ENCODE measurements around the gene GALNS.

The GALNS gene

DNA sequence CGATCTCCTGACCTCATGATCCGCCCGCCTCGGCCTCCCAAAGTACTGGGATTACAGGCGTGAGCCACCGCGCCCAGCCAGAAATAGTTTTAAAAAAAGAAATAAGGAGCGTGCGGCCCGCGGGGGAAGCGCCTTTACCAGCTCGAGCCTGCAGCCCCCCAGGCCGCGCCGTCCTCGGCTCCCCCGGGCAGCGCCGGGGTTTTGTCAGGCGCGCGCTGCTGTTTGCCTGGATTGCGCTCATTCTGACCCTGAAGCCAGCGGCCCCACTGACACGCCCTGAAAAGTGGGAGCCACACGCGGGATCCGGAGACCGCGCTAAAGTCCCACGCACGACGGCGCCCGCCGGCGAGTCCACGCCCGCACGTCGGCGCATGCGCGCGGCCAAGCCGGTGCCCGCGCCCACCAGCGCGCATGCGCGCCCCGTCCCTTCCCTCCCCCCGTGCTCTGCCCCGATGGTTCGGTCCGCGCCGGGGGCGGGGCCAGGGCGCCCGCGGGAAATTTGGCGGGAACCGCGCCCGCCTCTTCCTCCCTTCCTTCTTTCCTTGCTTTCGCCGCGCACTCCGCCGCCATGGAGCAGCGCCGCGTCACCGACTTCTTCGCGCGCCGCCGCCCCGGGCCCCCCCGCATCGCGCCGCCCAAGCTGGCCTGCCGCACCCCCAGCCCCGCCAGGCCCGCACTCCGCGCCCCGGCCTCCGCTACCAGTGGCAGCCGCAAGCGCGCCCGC, 53.3 kb downstream of the GALNS start, which contains the start of gene CDT1:
CDT1 (plus strand) TSS at position 526 of the 724 bp plus-strand sequence; CDS start at position 569, 43 bp downstream.
- peaks cover 55% of the 10 kb centered on the region for H3K4me1 ChIP-seq (ENCODE audit: insufficient read depth, low read length, severe bottlenecking)
- no peaks in the 10 kb centered on the region for H3K79me2 ChIP-seq (ENCODE audit: insufficient read depth, low read length)
- H2AFZ ChIP-seq (ENCODE audit: low read length): no peak within 1 kb of the TSS

DNA sequence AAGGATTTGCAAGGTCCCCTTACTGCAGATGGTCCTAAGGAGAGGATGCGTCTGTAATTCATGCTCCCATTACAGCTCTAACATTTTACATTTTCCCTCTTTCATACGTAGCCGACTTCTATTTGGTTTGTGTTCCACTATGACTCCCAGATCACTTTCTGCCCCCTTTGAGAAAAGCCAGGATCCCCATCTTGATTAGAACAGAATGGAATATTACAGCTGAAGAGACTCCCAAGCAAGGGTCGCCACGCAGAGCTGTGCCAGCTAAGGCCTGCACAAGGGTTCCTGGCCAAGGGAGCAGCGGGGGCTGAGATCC, 56.5 kb downstream of the GALNS start:
- H3K27me3 ChIP-seq (ENCODE audit: insufficient read depth, low read length): no peaks in the 10 kb centered on the region
- TF ChIP-seq, protein P1, sequence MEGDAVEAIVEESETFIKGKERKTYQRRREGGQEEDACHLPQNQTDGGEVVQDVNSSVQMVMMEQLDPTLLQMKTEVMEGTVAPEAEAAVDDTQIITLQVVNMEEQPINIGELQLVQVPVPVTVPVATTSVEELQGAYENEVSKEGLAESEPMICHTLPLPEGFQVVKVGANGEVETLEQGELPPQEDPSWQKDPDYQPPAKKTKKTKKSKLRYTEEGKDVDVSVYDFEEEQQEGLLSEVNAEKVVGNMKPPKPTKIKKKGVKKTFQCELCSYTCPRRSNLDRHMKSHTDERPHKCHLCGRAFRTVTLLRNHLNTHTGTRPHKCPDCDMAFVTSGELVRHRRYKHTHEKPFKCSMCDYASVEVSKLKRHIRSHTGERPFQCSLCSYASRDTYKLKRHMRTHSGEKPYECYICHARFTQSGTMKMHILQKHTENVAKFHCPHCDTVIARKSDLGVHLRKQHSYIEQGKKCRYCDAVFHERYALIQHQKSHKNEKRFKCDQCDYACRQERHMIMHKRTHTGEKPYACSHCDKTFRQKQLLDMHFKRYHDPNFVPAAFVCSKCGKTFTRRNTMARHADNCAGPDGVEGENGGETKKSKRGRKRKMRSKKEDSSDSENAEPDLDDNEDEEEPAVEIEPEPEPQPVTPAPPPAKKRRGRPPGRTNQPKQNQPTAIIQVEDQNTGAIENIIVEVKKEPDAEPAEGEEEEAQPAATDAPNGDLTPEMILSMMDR (IDR thresholded peaks at IDR 0.05; ENCODE audit: low read length): no peak
- TF ChIP-seq EZH2 (IDR thresholded peaks at IDR 0.05; ENCODE audit: borderline replicate concordance, low read length): no peak
- H3K27ac ChIP-seq (ENCODE audit: low read depth, low read length, poor library complexity, severe bottlenecking): peak overlapping the region; percentile 91
- H4K20me1 ChIP-seq (ENCODE audit: insufficient read depth, low read length): no peaks in the 10 kb centered on the region
- no peaks in the 10 kb centered on the region for H3F3A ChIP-seq (ENCODE audit: insufficient read depth, low read length)
- no peak overlapping the region for H2AFZ ChIP-seq (ENCODE audit: low read length)
- H3K36me3 ChIP-seq (ENCODE audit: insufficient read depth, low read length): peaks cover 12% of the 10 kb centered on the region
- H3K79me2 ChIP-seq (ENCODE audit: insufficient read depth, low read length): no peaks in the 10 kb centered on the region
- no peaks in the 10 kb centered on the region for H3K9me3 ChIP-seq (ENCODE audit: low read length)
- no peak overlapping the region for H3K4me3 ChIP-seq (ENCODE audit: low read depth, low read length, poor library complexity, severe bottlenecking)
- no peaks in the 10 kb centered on the region for H3K9me2 ChIP-seq (ENCODE audit: low read depth, low read length)
- peak overlapping the region; percentile 10; the same call in 1 of the 2 replicates for H3K4me2 ChIP-seq (ENCODE audit: low read length)
- peak overlapping the region; percentile 13; the same call in 1 of the 2 replicates for H3K9ac ChIP-seq (ENCODE audit: low read length)
- peaks cover 52% of the 10 kb centered on the region for H3K4me1 ChIP-seq (ENCODE audit: insufficient read depth, low read length, severe bottlenecking)

More for the DNA sequence above, 53.3 kb downstream of the GALNS start, which contains the start of gene CDT1:
- no peaks in the 10 kb centered on the region for H3K9me3 ChIP-seq (ENCODE audit: low read length)
- H3K9ac ChIP-seq (ENCODE audit: low read length): peak within 1 kb of the TSS; percentile 97
- no peaks in the 10 kb centered on the region for H3F3A ChIP-seq (ENCODE audit: insufficient read depth, low read length)
- peak within 1 kb of the TSS; percentile 73 for H3K4me2 ChIP-seq (ENCODE audit: low read length)
- no peaks in the 10 kb centered on the region for H4K20me1 ChIP-seq (ENCODE audit: insufficient read depth, low read length)
- no peak for TF ChIP-seq EZH2 (IDR thresholded peaks at IDR 0.05; ENCODE audit: borderline replicate concordance, low read length)
- TF ChIP-seq, protein P1 (IDR thresholded peaks at IDR 0.05; ENCODE audit: low read length): no peak
- peak within 1 kb of the TSS; percentile 91 for H3K27ac ChIP-seq (ENCODE audit: low read depth, low read length, poor library complexity, severe bottlenecking)
- no peaks in the 10 kb centered on the region for H3K9me2 ChIP-seq (ENCODE audit: low read depth, low read length)
- no peaks in the 10 kb centered on the region for H3K27me3 ChIP-seq (ENCODE audit: insufficient read depth, low read length)
- H3K36me3 ChIP-seq (ENCODE audit: insufficient read depth, low read length): peaks cover 44% of the 10 kb centered on the region
- peak within 1 kb of the TSS; percentile 84 for H3K4me3 ChIP-seq (ENCODE audit: low read depth, low read length, poor library complexity, severe bottlenecking)

DNA sequence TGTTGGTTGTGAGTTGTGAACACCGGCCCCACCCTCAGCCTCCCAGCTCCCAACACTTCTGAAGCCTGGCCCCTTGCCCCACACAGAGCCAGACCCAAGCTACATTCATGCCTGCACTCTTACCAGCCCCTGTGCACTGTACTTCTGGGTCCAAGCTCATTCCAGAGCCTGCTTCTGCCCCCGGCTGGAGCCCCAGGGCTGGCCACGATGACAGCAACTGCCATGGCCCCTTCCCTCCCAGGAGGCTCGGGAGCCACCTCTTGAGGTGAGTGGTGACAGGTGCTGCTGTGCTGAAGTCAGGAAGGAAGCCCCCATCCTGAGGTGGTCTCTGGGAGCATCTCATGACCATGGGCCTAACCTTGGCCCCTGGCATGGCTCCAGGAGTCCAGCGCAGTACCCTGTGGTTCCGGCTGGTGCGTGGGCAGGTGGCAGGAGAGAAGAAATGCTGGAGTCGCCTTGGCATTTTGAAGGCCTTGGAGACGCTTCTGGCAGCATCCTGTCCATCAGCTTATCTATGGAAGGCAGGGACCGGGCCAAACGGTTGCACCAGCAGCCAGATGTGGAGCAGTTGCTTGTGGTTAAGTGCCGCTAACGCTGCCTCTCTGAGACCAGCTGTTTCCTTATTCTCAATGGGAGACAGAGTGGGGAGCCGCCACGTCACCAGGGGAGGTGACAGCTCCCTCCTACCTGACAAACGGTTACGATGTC, 57.0 kb downstream of the GALNS start:
- no peak overlapping the region for H3K4me3 ChIP-seq (ENCODE audit: low read depth, low read length, poor library complexity, severe bottlenecking)
- H3K9me3 ChIP-seq (ENCODE audit: low read length): no peaks in the 10 kb centered on the region
- H2AFZ ChIP-seq (ENCODE audit: low read length): no peak overlapping the region
- peak overlapping the region; percentile 91 for H3K27ac ChIP-seq (ENCODE audit: low read depth, low read length, poor library complexity, severe bottlenecking)
- no peaks in the 10 kb centered on the region for H3K27me3 ChIP-seq (ENCODE audit: insufficient read depth, low read length)
- H3K36me3 ChIP-seq (ENCODE audit: insufficient read depth, low read length): peaks cover 7% of the 10 kb centered on the region
- no peaks in the 10 kb centered on the region for H3K9me2 ChIP-seq (ENCODE audit: low read depth, low read length)
- no peaks in the 10 kb centered on the region for H3K79me2 ChIP-seq (ENCODE audit: insufficient read depth, low read length)
- no peaks in the 10 kb centered on the region for H3F3A ChIP-seq (ENCODE audit: insufficient read depth, low read length)
- no peak overlapping the region; the same call in 1 of the 2 replicates for H3K9ac ChIP-seq (ENCODE audit: low read length)
- no peaks in the 10 kb centered on the region for H4K20me1 ChIP-seq (ENCODE audit: insufficient read depth, low read length)
- TF ChIP-seq, protein P1 (IDR thresholded peaks at IDR 0.05; ENCODE audit: low read length): no peak
- TF ChIP-seq EZH2 (IDR thresholded peaks at IDR 0.05; ENCODE audit: borderline replicate concordance, low read length): no peak
- H3K4me1 ChIP-seq (ENCODE audit: insufficient read depth, low read length, severe bottlenecking): peaks cover 52% of the 10 kb centered on the region
- H3K4me2 ChIP-seq (ENCODE audit: low read length): peak overlapping the region; percentile 10; the same call in 1 of the 2 replicates

All from OCI-LY1 (cell line).